A673 (cell line): ENCODE results near the gene ROGDI. TPM values are rescaled to one million over a fixed set of nuclear protein-coding genes. Genes with fewer than 3 reads are reported as not detected.

Source experiments
- BruUV-seq: library from RNA; stranded (reverse); fragments of 400-500 nt; replicated peaks from 2 replicates; lab custom pipeline; 2021; lab: Mats Ljungman, UMichigan
- CTCF ChIA-PET: fragments of 300-600 bp; sonication (Branson Sonifier 250); formaldehyde crosslinking; loops from one replicate; lab custom pipeline; 2022; ENCODE audit warnings: antibody characterized with exemption; lab: Charles Lee
- POLR2A ChIA-PET: fragments of 300-600 bp; sonication (Branson Sonifier 250); formaldehyde crosslinking; loops from one replicate; lab custom pipeline; 2022; ENCODE audit warnings: antibody characterized with exemption; ENCODE audit not compliant: low non-redundant PET; lab: Charles Lee
- DNase-seq: peaks from one replicate; pipeline ENCODE4 v3.0.0-alpha.2; 2015; ENCODE audit warnings: low spot score
- H3K27ac ChIP-seq: fragments of 200-600 bp; sonication (generic); 2 replicates; pipeline ENCODE4 v1.5.1; 2016; ENCODE audit warnings: mixed run types, low read depth, mild to moderate bottlenecking, mixed read lengths, antibody characterized with exemption, low read length; ENCODE audit not compliant: poor library complexity, severe bottlenecking
- H3K27me3 ChIP-seq: fragments of 200-600 bp; sonication (generic); replicated peaks from 2 replicates; pipeline ENCODE4 v1.6.1; 2017; ENCODE audit warnings: mixed run types, low read depth, mild to moderate bottlenecking, mixed read lengths, antibody characterized with exemption, low read length; ENCODE audit not compliant: insufficient read depth, poor library complexity
- H3K36me3 ChIP-seq: fragments of 200-600 bp; sonication (generic); 2 replicates; pipeline ENCODE4 v1.6.1; 2016; ENCODE audit warnings: mixed run types, mild to moderate bottlenecking, mixed read lengths, antibody characterized with exemption, low read length; ENCODE audit not compliant: insufficient read depth, poor library complexity, severe bottlenecking
- H3K4me1 ChIP-seq: fragments of 200-600 bp; sonication (generic); 2 replicates; pipeline ENCODE4 v1.6.1; 2017; ENCODE audit warnings: mixed run types, mild to moderate bottlenecking, mixed read lengths, antibody characterized with exemption, low read length; ENCODE audit not compliant: insufficient read depth, poor library complexity, severe bottlenecking
- H3K4me3 ChIP-seq: fragments of 200-600 bp; sonication (generic); 2 replicates; pipeline ENCODE4 v1.5.1; 2016; ENCODE audit warnings: low read depth, mixed run types, mild to moderate bottlenecking, mixed read lengths, low read length; ENCODE audit not compliant: poor library complexity, severe bottlenecking
- H3K9me3 ChIP-seq: fragments of 200-600 bp; sonication (generic); 2 replicates; pipeline ENCODE4 v1.6.1; 2016; ENCODE audit warnings: mixed run types, low read depth, mild to moderate bottlenecking, mixed read lengths, antibody characterized with exemption, low read length; ENCODE audit not compliant: poor library complexity, severe bottlenecking
- CTCF ChIP-seq: fragments of 300-800, 200-600 bp; sonication (generic); conservative IDR thresholded peaks from 2 replicates; pipeline ENCODE4 v1.5.1; 2017; ENCODE audit warnings: low read depth, mild to moderate bottlenecking, antibody characterized with exemption, low read length, moderate library complexity, mixed read lengths
- EZH2 ChIP-seq: fragments of 200-600 bp; sonication (generic); IDR thresholded peaks from 2 replicates; pipeline ENCODE4 v1.6.1; 2017; ENCODE audit warnings: borderline replicate concordance, low read depth, mild to moderate bottlenecking, mixed read lengths, antibody characterized with exemption, low read length; ENCODE audit not compliant: poor library complexity, severe bottlenecking
- intact Hi-C: fragments of 100-400 bp; cut with micrococcal nuclease; formaldehyde crosslinking; loops from one replicate; pipeline ENCODE4 v1.10.0; 2022; ENCODE audit not compliant: unreplicated experiment
- total RNA-seq: library from RNA; stranded (reverse); gene quantifications from 2 replicates; pipeline ENCODE4 v1.2.3, GENCODE V29; 2021

Gene ROGDI
- total RNA-seq, 1 experiment from 2014 or later = 2.9 TPM

- Histone ChIP-seq H3K36me3 (peaks cover 56% of the 10 kb centered on the region), H3K4me1 (no peaks in the 10 kb centered on the region), H3K9me3 (no peaks in the 10 kb centered on the region), H3K27ac (no peak overlapping the region), H3K4me3 (no peak overlapping the region), H3K27me3 (no peaks in the 10 kb centered on the region)
- intact Hi-C loops = no loop called here
- no peak for DNase-seq
- BruUV-seq = no TSS peak
- POLR2A ChIA-PET = no interaction called here
- CTCF ChIA-PET = no interaction called here
- TF ChIP-seq CTCF = no peak
- TF ChIP-seq EZH2 = no peak
These were observed 11.0 kb upstream of the ROGDI start for GRCh38 chr16:4813251-4814003.

- H3K4me1 ChIP-seq = no peaks in the 10 kb centered on the region
- H3K27ac ChIP-seq = no peak overlapping the region
- TF ChIP-seq CTCF = no peak
- no peaks in the 10 kb centered on the region for H3K9me3 ChIP-seq
- CTCF ChIA-PET = no interaction called here
- peaks cover 59% of the 10 kb centered on the region for H3K36me3 ChIP-seq
- no peak for DNase-seq
- no peak overlapping the region for H3K4me3 ChIP-seq
- BruUV-seq = TSS peak; percentile 11
- H3K27me3 ChIP-seq = no peaks in the 10 kb centered on the region
- intact Hi-C loops = no loop called here
- POLR2A ChIA-PET = interaction anchor here (0.6 kb wide), 1 partner anchor 55 kb away, joined by 4 read pairs; no protein-coding TSS in a partner anchor
These were observed 9.3 kb upstream of the ROGDI start for GRCh38 chr16:4811773-4812172.

GRCh38 chr16:4811242-4811641 lies 8.8 kb upstream of the ROGDI start:
- H3K4me1 ChIP-seq = no peaks in the 10 kb centered on the region
- BruUV-seq = no TSS peak
- no peaks in the 10 kb centered on the region for H3K27me3 ChIP-seq
- CTCF ChIA-PET = no interaction called here
- no peaks in the 10 kb centered on the region for H3K9me3 ChIP-seq
- intact Hi-C loops = no loop called here
- no peak for DNase-seq
- H3K27ac ChIP-seq = no peak overlapping the region
- POLR2A ChIA-PET = no interaction called here
- no peak overlapping the region for H3K4me3 ChIP-seq
- peaks cover 57% of the 10 kb centered on the region for H3K36me3 ChIP-seq
- TF ChIP-seq CTCF = no peak
- TF ChIP-seq EZH2 = no peak
